ENCODE measurements around the gene DCDC1. TPM values are rescaled to one million over a fixed set of nuclear protein-coding genes. Genes with fewer than 3 reads are reported as not detected.

DCDC1 gene
- total RNA-seq, 1 experiment from 2014 or later = 2.2 TPM

- no peak for DNase-seq
- H3K4me1 ChIP-seq (replicated peaks; ENCODE audit: insufficient read depth) = no peaks in the 10 kb centered on the region
- TF ChIP-seq EZH2 (IDR thresholded peaks at IDR 0.05; ENCODE audit: low read depth) (no peak), CTCF (conservative IDR thresholded peaks at IDR 0.05) (no peak)
- H3K9me2 ChIP-seq (ENCODE audit: insufficient read depth) = no peaks in the 10 kb centered on the region
- no peak overlapping the region for H3K4me2 ChIP-seq
- no peaks in the 10 kb centered on the region for H3F3A ChIP-seq (ENCODE audit: insufficient read depth, low read depth)
- no peak overlapping the region for H3K27ac ChIP-seq
- H3K36me3 ChIP-seq (ENCODE audit: low read depth) = no peaks in the 10 kb centered on the region
- CTCF ChIA-PET = no interaction called here
- H3K79me2 ChIP-seq (ENCODE audit: low read depth) = no peaks in the 10 kb centered on the region
- H3K27me3 ChIP-seq (ENCODE audit: insufficient read depth, low read depth) = no peaks in the 10 kb centered on the region
- BruUV-seq (replicated peaks) = no TSS peak
- no peaks in the 10 kb centered on the region for H4K20me1 ChIP-seq (ENCODE audit: insufficient read depth)
- intact Hi-C loops (cut with micrococcal nuclease; ENCODE audit: unreplicated experiment) = no loop called here
- POLR2A ChIA-PET (ENCODE audit: unreplicated experiment) = no interaction called here
- no peaks in the 10 kb centered on the region for H3K9me3 ChIP-seq (ENCODE audit: insufficient read depth, low read depth)
- H2AFZ ChIP-seq = no peak overlapping the region
- H3K4me3 ChIP-seq = no peak overlapping the region
Measured at GRCh38 chr11:30863209-30863608, 506.3 kb downstream of the DCDC1 start.

GRCh38 chr11:30861531-30861930 is 508.0 kb downstream of the DCDC1 start:
- H3K9me2 ChIP-seq (ENCODE audit: insufficient read depth) = no peaks in the 10 kb centered on the region
- H3K79me2 ChIP-seq (ENCODE audit: low read depth) = no peaks in the 10 kb centered on the region
- H3K4me2 ChIP-seq = no peak overlapping the region
- no peaks in the 10 kb centered on the region for H3K36me3 ChIP-seq (ENCODE audit: low read depth)
- DNase-seq = no peak
- intact Hi-C loops (cut with micrococcal nuclease; ENCODE audit: unreplicated experiment) = loop anchor here (2.0 kb wide), 1 partner anchor 43 kb away; no protein-coding TSS in a partner anchor
- H3F3A ChIP-seq (ENCODE audit: insufficient read depth, low read depth) = no peaks in the 10 kb centered on the region
- no peaks in the 10 kb centered on the region for H3K27me3 ChIP-seq (ENCODE audit: insufficient read depth, low read depth)
- H2AFZ ChIP-seq = no peak overlapping the region
- BruUV-seq (replicated peaks) = no TSS peak
- ChIA-PET CTCF (no interaction called here), POLR2A (ENCODE audit: unreplicated experiment) (no interaction called here)
- no peaks in the 10 kb centered on the region for H3K4me1 ChIP-seq (replicated peaks; ENCODE audit: insufficient read depth)
- no peak overlapping the region for H3K4me3 ChIP-seq
- H3K27ac ChIP-seq = no peak overlapping the region
- H4K20me1 ChIP-seq (ENCODE audit: insufficient read depth) = no peaks in the 10 kb centered on the region
- no peak for TF ChIP-seq CTCF (conservative IDR thresholded peaks at IDR 0.05)
- TF ChIP-seq EZH2 (IDR thresholded peaks at IDR 0.05; ENCODE audit: low read depth) = no peak
- H3K9me3 ChIP-seq (ENCODE audit: insufficient read depth, low read depth) = no peaks in the 10 kb centered on the region

- no peaks in the 10 kb centered on the region for H3K27me3 ChIP-seq (ENCODE audit: insufficient read depth, low read depth)
- intact Hi-C loops (cut with micrococcal nuclease; ENCODE audit: unreplicated experiment) = loop anchor here (2.0 kb wide), 1 partner anchor 44 kb away; no protein-coding TSS in a partner anchor
- POLR2A ChIA-PET (ENCODE audit: unreplicated experiment) = no interaction called here
- no peak for DNase-seq
- no peaks in the 10 kb centered on the region for H3K9me3 ChIP-seq (ENCODE audit: insufficient read depth, low read depth)
- H3K4me2 ChIP-seq = no peak overlapping the region
- H4K20me1 ChIP-seq (ENCODE audit: insufficient read depth) = no peaks in the 10 kb centered on the region
- CTCF ChIA-PET = no interaction called here
- no peaks in the 10 kb centered on the region for H3K36me3 ChIP-seq (ENCODE audit: low read depth)
- no TSS peak for BruUV-seq (replicated peaks)
- H3K4me3 ChIP-seq = no peak overlapping the region
- H2AFZ ChIP-seq = no peak overlapping the region
- H3F3A ChIP-seq (ENCODE audit: insufficient read depth, low read depth) = no peaks in the 10 kb centered on the region
- no peak overlapping the region for H3K27ac ChIP-seq
- H3K9me2 ChIP-seq (ENCODE audit: insufficient read depth) = no peaks in the 10 kb centered on the region
- no peaks in the 10 kb centered on the region for H3K79me2 ChIP-seq (ENCODE audit: low read depth)
- no peaks in the 10 kb centered on the region for H3K4me1 ChIP-seq (replicated peaks; ENCODE audit: insufficient read depth)
- TF ChIP-seq EZH2 (IDR thresholded peaks at IDR 0.05; ENCODE audit: low read depth) (no peak), CTCF (conservative IDR thresholded peaks at IDR 0.05) (no peak)
Measured at GRCh38 chr11:30861064-30861463, 508.5 kb downstream of the DCDC1 start.
